Mucosa of stomach (tissue), 1 donor: ENCODE results near the gene BCL3.

Experiments used
- H3K27me3 ChIP-seq: one replicate; pipeline ENCODE4 v1.7.0; 2013; ENCODE audit warnings: mild to moderate bottlenecking, low read length; ENCODE audit not compliant: control insufficient read depth, insufficient read depth
- H3K36me3 ChIP-seq: one replicate; pipeline ENCODE4 v1.7.0; 2013; ENCODE audit warnings: low read length; ENCODE audit not compliant: control insufficient read depth, insufficient read depth
- H3K4me1 ChIP-seq: one replicate; pipeline ENCODE4 v1.7.0; 2013; ENCODE audit warnings: mild to moderate bottlenecking, low read length; ENCODE audit not compliant: control insufficient read depth, insufficient read depth
- H3K4me3 ChIP-seq: one replicate; pipeline ENCODE4 v1.7.0; 2013; ENCODE audit warnings: low read length
- H3K9ac ChIP-seq: one replicate; pipeline ENCODE4 v1.7.0; 2013; ENCODE audit warnings: mild to moderate bottlenecking, low read length, moderate library complexity
- H3K9me3 ChIP-seq: one replicate; pipeline ENCODE4 v1.7.0; 2013; ENCODE audit warnings: mild to moderate bottlenecking, low read length, moderate library complexity; ENCODE audit not compliant: control insufficient read depth
- donor health status: Pancreatic carcinoma.

Gene BCL3

GRCh38 chr19:44795398-44795987 is 47.0 kb downstream of the BCL3 start:
- no peak overlapping the region for H3K4me3 ChIP-seq
- H3K9ac ChIP-seq = no peak overlapping the region
- no peaks in the 10 kb centered on the region for H3K27me3 ChIP-seq
- H3K4me1 ChIP-seq = peaks cover 20% of the 10 kb centered on the region
- no peaks in the 10 kb centered on the region for H3K9me3 ChIP-seq
- peaks cover 10% of the 10 kb centered on the region for H3K36me3 ChIP-seq

- H3K4me3 ChIP-seq = no peak overlapping the region
Measured at GRCh38 chr19:44796701-44797115, 48.2 kb downstream of the BCL3 start.

GRCh38 chr19:44799627-44800346 is 51.3 kb downstream of the BCL3 start:
- H3K9ac ChIP-seq = no peak overlapping the region

More at GRCh38 chr19:44796701-44797115, 48.2 kb downstream of the BCL3 start:
- peaks cover 20% of the 10 kb centered on the region for H3K4me1 ChIP-seq
- H3K9me3 ChIP-seq = no peaks in the 10 kb centered on the region
- H3K27me3 ChIP-seq = no peaks in the 10 kb centered on the region
- no peak overlapping the region for H3K9ac ChIP-seq
- peaks cover 10% of the 10 kb centered on the region for H3K36me3 ChIP-seq

DNA sequence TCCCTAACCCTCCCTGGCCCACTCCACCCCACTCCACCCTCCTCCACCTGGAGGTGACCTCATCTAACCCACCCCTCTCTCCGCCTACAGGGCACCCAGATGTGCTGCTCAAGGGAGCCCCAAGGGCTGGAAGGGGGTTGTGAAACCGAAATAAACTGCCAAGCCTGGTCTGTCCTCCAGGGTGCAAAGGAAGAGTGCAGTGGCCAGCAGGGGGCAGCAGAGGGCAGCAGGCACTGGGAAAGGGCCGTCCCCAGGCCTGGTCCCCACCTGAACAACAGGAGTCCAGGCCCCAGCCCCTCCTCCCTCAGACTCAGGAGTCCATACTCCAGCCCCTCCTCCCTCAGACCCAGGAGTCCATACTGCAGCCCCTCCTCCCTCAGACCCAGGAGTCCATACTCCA is 52.0 kb downstream of the BCL3 start:
- Histone ChIP-seq H3K36me3 (peaks cover 3% of the 10 kb centered on the region), H3K9me3 (peaks cover 5% of the 10 kb centered on the region), H3K27me3 (no peaks in the 10 kb centered on the region), H3K9ac (no peak overlapping the region), H3K4me1 (peaks cover 20% of the 10 kb centered on the region), H3K4me3 (no peak overlapping the region)

More at GRCh38 chr19:44799627-44800346, 51.3 kb downstream of the BCL3 start:
- H3K4me1 ChIP-seq = peaks cover 20% of the 10 kb centered on the region
- peaks cover 5% of the 10 kb centered on the region for H3K36me3 ChIP-seq
- H3K9me3 ChIP-seq = peaks cover 5% of the 10 kb centered on the region
- no peaks in the 10 kb centered on the region for H3K27me3 ChIP-seq
- H3K4me3 ChIP-seq = no peak overlapping the region

- Histone ChIP-seq H3K36me3 (no peaks in the 10 kb centered on the region), H3K4me3 (no peak overlapping the region), H3K27me3 (no peaks in the 10 kb centered on the region), H3K9ac (no peak overlapping the region), H3K4me1 (peaks cover 25% of the 10 kb centered on the region), H3K9me3 (peaks cover 5% of the 10 kb centered on the region)
Measured at GRCh38 chr19:44803442-44804428, 55.2 kb downstream of the BCL3 start.

DNA sequence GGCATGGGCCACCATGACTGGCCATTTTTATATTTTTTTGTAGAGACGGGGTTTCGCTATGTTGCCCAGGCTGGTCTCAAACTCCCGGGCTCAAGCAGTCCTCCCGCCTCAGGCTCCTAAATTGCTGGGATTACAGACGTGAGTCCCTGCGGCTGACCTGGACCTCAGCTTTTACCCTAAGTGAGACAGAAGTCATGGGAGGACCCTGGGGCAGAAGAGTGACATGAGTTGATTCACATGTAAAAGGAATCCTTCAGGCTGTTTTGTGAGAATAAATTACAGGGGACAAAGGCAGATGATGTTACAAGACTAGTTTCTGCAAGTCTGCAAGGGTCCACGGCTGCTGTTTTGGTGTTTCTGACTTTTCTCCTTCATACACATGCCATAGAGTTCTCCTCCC is 57.8 kb downstream of the BCL3 start:
- H3K27me3 ChIP-seq = peaks cover 12% of the 10 kb centered on the region
- no peak overlapping the region for H3K4me3 ChIP-seq
- peaks cover 5% of the 10 kb centered on the region for H3K9me3 ChIP-seq
- peaks cover 26% of the 10 kb centered on the region for H3K4me1 ChIP-seq
- no peak overlapping the region for H3K9ac ChIP-seq
- no peaks in the 10 kb centered on the region for H3K36me3 ChIP-seq

GRCh38 chr19:44807162-44807561 is 58.7 kb downstream of the BCL3 start:
- Histone ChIP-seq H3K4me1 (peaks cover 26% of the 10 kb centered on the region), H3K9me3 (peaks cover 5% of the 10 kb centered on the region), H3K4me3 (no peak overlapping the region), H3K36me3 (no peaks in the 10 kb centered on the region), H3K9ac (no peak overlapping the region), H3K27me3 (peaks cover 12% of the 10 kb centered on the region)

GRCh38 chr19:44807652-44808462 is 59.3 kb downstream of the BCL3 start:
- peak overlapping the region; percentile 22 for H3K9ac ChIP-seq
- H3K4me3 ChIP-seq = no peak overlapping the region
- peaks cover 26% of the 10 kb centered on the region for H3K4me1 ChIP-seq
- H3K36me3 ChIP-seq = no peaks in the 10 kb centered on the region
- peaks cover 12% of the 10 kb centered on the region for H3K27me3 ChIP-seq
- peaks cover 5% of the 10 kb centered on the region for H3K9me3 ChIP-seq

GRCh38 chr19:44808463-44809371 is 60.2 kb downstream of the BCL3 start, which contains the start of gene BCAM:
BCAM (plus strand) TSS chr19:44809103; CDS start chr19:44809125, 22 bp downstream.
- Histone ChIP-seq H3K4me3 (peak within 1 kb of the TSS; percentile 47), H3K9ac (peak within 1 kb of the TSS; percentile 66)

More at GRCh38 chr19:44808463-44809371, 60.2 kb downstream of the BCL3 start, which contains the start of gene BCAM:
- peaks cover 26% of the 10 kb centered on the region for H3K4me1 ChIP-seq
- H3K27me3 ChIP-seq = peaks cover 12% of the 10 kb centered on the region
- peaks cover 4% of the 10 kb centered on the region for H3K9me3 ChIP-seq
- H3K36me3 ChIP-seq = no peaks in the 10 kb centered on the region
